Measurements from ENCODE around the gene PITX1.
"Not testable (repeated sequence)": the region's sequence is repeated elsewhere in the genome, so short reads cannot be mapped to it uniquely, and the experiment has no call there.

Gene PITX1

DNA sequence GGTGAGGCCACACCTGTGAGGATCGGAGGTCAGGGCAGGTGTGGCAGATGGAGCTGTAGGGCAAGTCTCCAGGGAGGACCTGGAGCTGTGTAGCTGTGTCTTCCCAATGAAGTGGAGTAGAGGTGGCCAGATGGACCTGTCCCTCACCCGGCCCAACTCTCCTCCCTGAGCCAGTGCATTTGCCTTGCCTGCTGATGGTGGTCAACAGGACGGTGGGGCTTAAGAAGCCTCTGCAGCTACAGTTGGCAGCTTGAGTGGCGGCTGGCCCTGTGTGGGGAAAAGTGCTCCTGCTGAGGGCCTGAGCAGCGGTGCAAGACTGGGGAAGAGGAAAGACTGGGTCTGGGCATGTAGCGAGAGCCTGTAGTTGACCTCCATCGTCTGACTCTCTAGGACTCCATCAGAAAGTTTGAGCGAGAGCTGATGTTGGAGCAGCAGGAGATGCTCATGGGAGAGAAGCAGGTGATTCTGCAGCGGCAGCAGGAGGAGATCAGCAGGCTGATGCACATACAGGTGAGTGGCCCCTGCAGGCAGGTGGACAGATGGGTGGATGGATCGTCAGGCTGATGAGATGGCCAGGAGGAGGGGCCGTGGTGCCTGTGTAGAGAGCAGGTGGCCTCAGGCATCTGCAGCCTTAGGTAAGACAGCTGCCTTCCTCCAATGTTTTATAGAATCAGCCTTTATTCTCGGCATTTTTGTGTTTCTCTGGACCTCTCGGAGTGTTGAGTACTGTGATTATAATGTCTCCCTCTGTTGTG, 24.9 kb downstream of the PITX1 start:
- DNase-seq (ENCODE audit: low read depth, low spot score): no peak
- Histone ChIP-seq H3K9ac (ENCODE audit: insufficient read length) (no peak overlapping the region), H3K27ac (no peak overlapping the region), H3K36me3 (ENCODE audit: insufficient read depth, low read length) (no peaks in the 10 kb centered on the region), H3K9me3 (ENCODE audit: low read depth, low read length) (no peaks in the 10 kb centered on the region), H3K4me3 (no peak overlapping the region)
- TF ChIP-seq EZH2 (IDR thresholded peaks at IDR 0.05) (no peak), POLR2AphosphoS5 (IDR thresholded peaks at IDR 0.05; ENCODE audit: borderline replicate concordance, low read depth, low read length) (no peak), FOXP2 (optimal IDR thresholded peaks at IDR 0.05; ENCODE audit: control extremely low read depth, extremely low read length, insufficient read depth) (no peak)

DNA sequence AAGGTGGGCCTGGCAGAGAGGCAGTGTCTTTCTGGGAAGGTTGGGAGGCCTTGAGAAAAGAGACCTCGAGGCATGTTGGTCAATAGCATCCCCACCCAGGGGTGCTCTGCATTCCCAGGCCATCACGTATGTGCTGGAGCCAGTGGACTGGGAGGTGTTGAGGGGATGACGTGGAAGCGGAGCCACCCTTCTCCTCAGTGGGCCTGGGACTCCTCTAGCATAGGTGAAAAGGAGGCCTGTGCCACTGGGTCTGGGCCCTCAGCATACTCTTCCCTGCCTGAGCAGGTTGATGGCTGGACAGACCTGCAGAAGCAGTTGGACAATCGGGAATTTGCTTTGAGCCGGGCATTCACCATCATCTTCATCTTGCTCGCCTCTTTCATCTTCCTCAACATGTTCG, 25.5 kb downstream of the PITX1 start:
- Histone ChIP-seq H3K9me3 (ENCODE audit: low read depth, low read length) (no peaks in the 10 kb centered on the region), H3K4me3 (no peak overlapping the region), H3K36me3 (ENCODE audit: insufficient read depth, low read length) (no peaks in the 10 kb centered on the region), H3K9ac (ENCODE audit: insufficient read length) (no peak overlapping the region), H3K27ac (no peak overlapping the region)
- TF ChIP-seq EZH2 (IDR thresholded peaks at IDR 0.05) (no peak), FOXP2 (optimal IDR thresholded peaks at IDR 0.05; ENCODE audit: control extremely low read depth, extremely low read length, insufficient read depth) (no peak), POLR2AphosphoS5 (IDR thresholded peaks at IDR 0.05; ENCODE audit: borderline replicate concordance, low read depth, low read length) (no peak)
- DNase-seq (ENCODE audit: low read depth, low spot score): no peak

DNA sequence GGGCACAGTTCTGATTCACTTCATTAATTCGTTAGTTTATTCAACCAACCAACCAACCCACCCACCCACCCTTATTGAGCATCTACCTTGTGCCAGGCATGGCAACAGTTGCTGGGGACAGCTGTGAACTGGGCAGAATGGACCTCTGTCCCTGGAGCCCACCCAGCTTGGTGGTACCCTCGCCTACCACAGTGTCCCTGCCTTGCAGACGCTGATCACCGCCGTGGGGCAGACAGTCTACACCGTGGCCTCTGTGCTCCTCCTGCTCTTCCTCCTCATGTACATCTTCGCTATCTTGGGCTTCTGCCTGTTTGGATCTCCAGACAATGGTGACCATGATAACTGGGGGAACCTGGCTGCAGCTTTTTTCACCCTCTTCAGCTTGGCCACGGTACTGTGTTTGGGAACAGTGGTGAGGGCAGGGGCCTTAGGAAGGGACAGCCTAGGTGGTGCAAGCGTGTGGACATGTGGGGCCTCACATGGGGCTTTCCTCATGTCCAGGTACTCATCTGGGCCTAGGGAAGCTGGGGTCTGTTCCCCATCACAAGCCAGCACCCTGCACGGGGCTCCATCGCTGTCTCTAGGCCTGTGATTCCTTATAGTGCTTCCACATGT, 26.2 kb downstream of the PITX1 start:
- H3K4me3 ChIP-seq: no peak overlapping the region
- no peak overlapping the region for H3K27ac ChIP-seq
- H3K9ac ChIP-seq (ENCODE audit: insufficient read length): no peak overlapping the region
- DNase-seq (ENCODE audit: low read depth, low spot score): no peak
- no peaks in the 10 kb centered on the region for H3K36me3 ChIP-seq (ENCODE audit: insufficient read depth, low read length)
- H3K9me3 ChIP-seq (ENCODE audit: low read depth, low read length): no peaks in the 10 kb centered on the region
- TF ChIP-seq EZH2 (IDR thresholded peaks at IDR 0.05) (no peak), FOXP2 (optimal IDR thresholded peaks at IDR 0.05; ENCODE audit: control extremely low read depth, extremely low read length, insufficient read depth) (no peak), POLR2AphosphoS5 (IDR thresholded peaks at IDR 0.05; ENCODE audit: borderline replicate concordance, low read depth, low read length) (no peak)

DNA sequence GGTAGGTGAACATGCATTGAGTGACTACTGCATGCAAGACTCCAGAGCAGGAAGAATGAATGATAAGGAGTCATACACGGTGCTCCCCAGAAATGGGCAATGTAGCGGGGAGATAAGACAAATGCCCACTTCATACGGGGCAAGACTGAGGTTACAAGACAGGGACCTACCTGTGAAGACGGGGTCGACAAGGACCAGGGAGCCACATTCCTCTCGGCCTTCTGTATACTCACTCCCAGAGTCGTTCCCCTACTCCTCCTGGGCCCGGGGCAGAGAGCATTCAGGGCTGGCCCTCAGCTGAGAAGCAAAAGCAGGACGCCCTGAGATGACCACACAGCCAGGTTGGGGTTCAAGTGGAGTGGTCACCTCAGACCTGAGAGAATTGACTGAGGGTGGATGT, 26.7 kb downstream of the PITX1 start:
- no peak overlapping the region for H3K4me3 ChIP-seq
- H3K27ac ChIP-seq: no peak overlapping the region
- DNase-seq (ENCODE audit: low read depth, low spot score): no peak
- TF ChIP-seq FOXP2 (optimal IDR thresholded peaks at IDR 0.05; ENCODE audit: control extremely low read depth, extremely low read length, insufficient read depth): no peak
- TF ChIP-seq EZH2 (IDR thresholded peaks at IDR 0.05): no peak
- TF ChIP-seq POLR2AphosphoS5 (IDR thresholded peaks at IDR 0.05; ENCODE audit: borderline replicate concordance, low read depth, low read length): no peak
- H3K9ac ChIP-seq (ENCODE audit: insufficient read length): no peak overlapping the region
- H3K36me3 ChIP-seq (ENCODE audit: insufficient read depth, low read length): no peaks in the 10 kb centered on the region
- no peaks in the 10 kb centered on the region for H3K9me3 ChIP-seq (ENCODE audit: low read depth, low read length)

DNA sequence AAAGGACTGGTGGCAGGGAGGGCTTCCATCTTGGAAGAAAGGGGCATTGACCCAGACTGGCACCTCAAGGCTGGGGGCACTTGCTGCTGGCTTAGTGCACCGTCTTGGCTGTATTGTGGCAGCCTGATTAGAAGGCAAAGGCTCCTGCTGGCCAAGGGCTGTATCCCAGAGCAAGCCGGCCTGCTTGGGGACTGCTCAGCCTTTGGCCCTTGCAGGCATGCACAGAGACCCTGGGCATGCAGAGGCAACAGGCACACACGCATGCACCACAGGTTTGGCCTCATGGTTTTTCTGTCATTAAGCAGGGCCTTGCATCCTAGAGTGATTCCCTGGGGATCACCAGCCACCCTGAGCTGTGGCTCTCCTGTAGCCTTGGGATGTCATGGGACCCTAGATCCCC, 29.0 kb downstream of the PITX1 start:
- DNase-seq (ENCODE audit: low read depth, low spot score): no peak
- TF ChIP-seq FOXP2 (optimal IDR thresholded peaks at IDR 0.05; ENCODE audit: control extremely low read depth, extremely low read length, insufficient read depth) (no peak), POLR2AphosphoS5 (IDR thresholded peaks at IDR 0.05; ENCODE audit: borderline replicate concordance, low read depth, low read length) (no peak), EZH2 (IDR thresholded peaks at IDR 0.05) (no peak)
- H3K27ac ChIP-seq: no peak overlapping the region
- no peak overlapping the region for H3K4me3 ChIP-seq
- H3K36me3 ChIP-seq (ENCODE audit: insufficient read depth, low read length): no peaks in the 10 kb centered on the region
- H3K9me3 ChIP-seq (ENCODE audit: low read depth, low read length): no peaks in the 10 kb centered on the region
- no peak overlapping the region for H3K9ac ChIP-seq (ENCODE audit: insufficient read length)

DNA sequence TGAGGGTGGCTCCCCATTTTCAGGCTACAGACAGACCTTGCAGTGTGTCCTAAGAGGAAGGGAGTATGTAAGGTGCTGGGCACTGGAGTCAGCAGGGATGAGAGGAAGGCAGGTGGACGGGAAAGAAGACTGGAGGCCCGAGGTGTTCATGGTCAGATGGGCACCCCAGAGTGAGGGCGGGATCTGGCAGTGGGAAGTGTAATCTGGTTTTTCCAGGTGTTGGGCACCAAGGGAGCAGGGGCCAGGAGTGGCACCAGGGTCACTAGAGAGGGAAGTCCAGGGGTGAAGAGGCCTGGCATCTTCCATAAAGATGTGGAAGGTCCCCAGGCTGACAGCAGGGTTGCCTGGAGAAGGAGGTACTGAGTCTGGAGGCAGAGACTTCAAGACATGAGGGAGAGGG, 29.7 kb downstream of the PITX1 start:
- DNase-seq (ENCODE audit: low read depth, low spot score): no peak
- H3K9me3 ChIP-seq (ENCODE audit: low read depth, low read length): no peaks in the 10 kb centered on the region
- H3K36me3 ChIP-seq (ENCODE audit: insufficient read depth, low read length): no peaks in the 10 kb centered on the region
- TF ChIP-seq POLR2AphosphoS5 (IDR thresholded peaks at IDR 0.05; ENCODE audit: borderline replicate concordance, low read depth, low read length) (no peak), EZH2 (IDR thresholded peaks at IDR 0.05) (no peak), FOXP2 (optimal IDR thresholded peaks at IDR 0.05; ENCODE audit: control extremely low read depth, extremely low read length, insufficient read depth) (no peak)
- no peak overlapping the region for H3K4me3 ChIP-seq
- no peak overlapping the region for H3K27ac ChIP-seq
- no peak overlapping the region for H3K9ac ChIP-seq (ENCODE audit: insufficient read length)

DNA sequence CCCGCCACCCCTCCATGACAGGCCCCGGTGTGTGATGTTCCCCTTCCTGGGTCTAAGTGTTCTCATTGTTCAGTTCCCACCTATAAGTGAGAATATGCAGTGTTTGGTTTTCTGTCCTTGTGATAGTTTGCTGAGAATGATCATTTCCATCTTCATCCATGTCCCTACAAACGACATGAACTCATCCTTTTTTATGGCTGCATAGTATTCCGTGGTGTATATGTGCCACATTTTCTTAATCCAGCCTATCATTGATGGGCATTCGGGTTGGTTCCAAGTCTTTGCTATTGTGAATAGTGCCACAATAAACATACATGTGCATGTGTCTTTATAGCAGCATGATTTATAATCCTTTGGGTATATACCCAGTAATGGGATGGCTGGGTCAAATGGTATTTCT, 36.0 kb downstream of the PITX1 start:
- not testable (repeated sequence) for H3K9ac ChIP-seq (ENCODE audit: insufficient read length); DNase-seq (ENCODE audit: low read depth, low spot score); H3K9me3 ChIP-seq (ENCODE audit: low read depth, low read length); H3K4me3 ChIP-seq; H3K27ac ChIP-seq; H3K36me3 ChIP-seq (ENCODE audit: insufficient read depth, low read length)

DNA sequence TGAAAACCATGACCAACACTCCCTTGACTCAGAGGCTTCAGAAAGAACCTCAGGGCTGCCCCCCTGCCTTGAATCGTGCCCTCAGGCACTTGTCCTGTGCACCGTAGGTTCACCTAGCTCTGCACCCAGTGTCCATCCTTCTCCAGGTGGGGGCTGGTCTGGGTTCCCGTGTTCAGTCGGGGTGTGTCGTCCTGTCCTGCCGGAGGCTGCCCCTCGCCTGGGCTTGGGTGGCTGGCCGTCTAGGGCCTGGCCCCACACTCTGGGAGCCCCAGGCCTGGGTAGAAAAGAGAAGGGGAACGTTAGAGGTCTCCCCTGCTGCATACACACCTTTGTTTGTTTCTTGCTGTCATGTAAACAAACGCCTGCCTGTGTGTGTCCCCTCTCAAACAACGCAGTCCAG, 37.0 kb downstream of the PITX1 start:
- H3K9ac ChIP-seq (ENCODE audit: insufficient read length): no peak overlapping the region
- no peak overlapping the region for H3K27ac ChIP-seq
- DNase-seq (ENCODE audit: low read depth, low spot score): no peak
- no peak overlapping the region for H3K4me3 ChIP-seq
- H3K9me3 ChIP-seq (ENCODE audit: low read depth, low read length): no peaks in the 10 kb centered on the region
- H3K36me3 ChIP-seq (ENCODE audit: insufficient read depth, low read length): no peaks in the 10 kb centered on the region
- no peak for TF ChIP-seq FOXP2 (optimal IDR thresholded peaks at IDR 0.05; ENCODE audit: control extremely low read depth, extremely low read length, insufficient read depth)
- TF ChIP-seq POLR2AphosphoS5 (IDR thresholded peaks at IDR 0.05; ENCODE audit: borderline replicate concordance, low read depth, low read length): no peak
- TF ChIP-seq EZH2 (IDR thresholded peaks at IDR 0.05): no peak

Data from SK-N-MC (cell line).